ENCODE results near the gene PSG1. TPM values are rescaled to one million over a fixed set of nuclear protein-coding genes. Genes with fewer than 3 reads are reported as not detected.

Gene PSG1
- total RNA-seq, 1 experiment from 2014 or later, result not detected

GRCh38 chr19:42928896-42929295 lies 49.4 kb upstream of the PSG1 start (continued):
- TF ChIP-seq CTCF (IDR thresholded peaks at IDR 0.05 in 2 of 3, conservative IDR thresholded peaks at IDR 0.05 in 1 of 3; ENCODE audit: borderline replicate concordance in 1 of 3, insufficient read depth in 1 of 3, low read depth in 2 of 3, low read length in 2 of 3), result no peak
- no peak for TF ChIP-seq JUND (IDR thresholded peaks at IDR 0.05)
- no peak for TF ChIP-seq RAD21 (IDR thresholded peaks at IDR 0.05; ENCODE audit: low read depth)
- TF ChIP-seq ELF1 (IDR thresholded peaks at IDR 0.05; ENCODE audit: borderline replicate concordance, low read depth), result no peak
- no peak for TF ChIP-seq EGR1 (IDR thresholded peaks at IDR 0.05; ENCODE audit: low read depth)
- no peak for TF ChIP-seq MAX (IDR thresholded peaks at IDR 0.05)
- no peak for TF ChIP-seq POLR2A (IDR thresholded peaks at IDR 0.05; ENCODE audit: borderline replicate concordance, extremely low read depth, insufficient read depth, insufficient read length)
- TF ChIP-seq ATF3 (IDR thresholded peaks at IDR 0.05), result no peak
- no peak for TF ChIP-seq EZH2 (IDR thresholded peaks at IDR 0.05)
- TF ChIP-seq SRF (IDR thresholded peaks at IDR 0.05; ENCODE audit: low read depth), result no peak
- no peak for TF ChIP-seq SP1 (IDR thresholded peaks at IDR 0.05; ENCODE audit: low read depth)
- TF ChIP-seq FOSL1 (IDR thresholded peaks at IDR 0.05; ENCODE audit: low read depth), result no peak
- no peak for TF ChIP-seq SIN3A (IDR thresholded peaks at IDR 0.05; ENCODE audit: low read depth)

GRCh38 chr19:42926781-42927180 lies 47.3 kb upstream of the PSG1 start:
- H3K9me3 ChIP-seq (ENCODE audit: control insufficient read depth in 1 of 2, insufficient read depth in 1 of 2, low read depth in 1 of 2, low read length in 2 of 2), result no peaks in the 10 kb centered on the region
- H3K9ac ChIP-seq (ENCODE audit: low read length), result no peak overlapping the region
- intact Hi-C loops (cut with micrococcal nuclease), result no loop called here
- no peak overlapping the region for H2AFZ ChIP-seq (ENCODE audit: low read depth, low read length, poor library complexity, severe bottlenecking)
- no peaks in the 10 kb centered on the region for H3K36me3 ChIP-seq (ENCODE audit: control insufficient read depth in 1 of 2, insufficient read depth in 2 of 2, low read length in 2 of 2)
- CTCF ChIA-PET, result no interaction called here
- H3K4me2 ChIP-seq (ENCODE audit: low read length), result no peak overlapping the region
- BruUV-seq (replicated peaks), result no TSS peak
- no peaks in the 10 kb centered on the region for H4K20me1 ChIP-seq (ENCODE audit: insufficient read depth)
- H3K79me2 ChIP-seq (ENCODE audit: insufficient read depth, low read length), result no peaks in the 10 kb centered on the region
- DNase-seq (ENCODE audit: low read depth, low spot score) (no peak), ATAC-seq (no peak)
- H3K9me2 ChIP-seq (ENCODE audit: insufficient read depth), result no peaks in the 10 kb centered on the region
- no peaks in the 10 kb centered on the region for H3K27me3 ChIP-seq (ENCODE audit: insufficient read depth, low read length)
- no peak overlapping the region for H3K27ac ChIP-seq (ENCODE audit: low read depth, low read length)
- no peaks in the 10 kb centered on the region for H3K4me1 ChIP-seq (ENCODE audit: control insufficient read depth in 1 of 2, insufficient read depth in 2 of 2, low read length in 2 of 2)
- POLR2A ChIA-PET, result no interaction called here
- no peak overlapping the region for H3K4me3 ChIP-seq (replicated peaks in 1 of 2; ENCODE audit: low read depth in 1 of 2, low read length in 2 of 2)
- RAD21 ChIA-PET (ENCODE audit: low non-redundant PET in 1 of 2, low total read pairs in 2 of 2, uncharacterized antibody in 2 of 2, unreplicated experiment in 2 of 2), result no interaction called here
- no peak for TF ChIP-seq TCF7L2 (IDR thresholded peaks at IDR 0.05; ENCODE audit: borderline replicate concordance, extremely low read depth, insufficient read depth, insufficient read length)
- TF ChIP-seq POLR2AphosphoS5 (IDR thresholded peaks at IDR 0.05; ENCODE audit: low read depth, low read length), result no peak
- TF ChIP-seq ZFX (IDR thresholded peaks at IDR 0.05), result no peak
- TF ChIP-seq JUND (IDR thresholded peaks at IDR 0.05), result no peak
- TF ChIP-seq EZH2phosphoT487 (IDR thresholded peaks at IDR 0.05; ENCODE audit: borderline replicate concordance), result no peak
- TF ChIP-seq CTCF (IDR thresholded peaks at IDR 0.05 in 2 of 3, conservative IDR thresholded peaks at IDR 0.05 in 1 of 3; ENCODE audit: borderline replicate concordance in 1 of 3, insufficient read depth in 1 of 3, low read depth in 2 of 3, low read length in 2 of 3), result no peak
- TF ChIP-seq ELF1 (IDR thresholded peaks at IDR 0.05; ENCODE audit: borderline replicate concordance, low read depth), result no peak
- TF ChIP-seq EZH2 (IDR thresholded peaks at IDR 0.05), result no peak
- no peak for TF ChIP-seq SIN3A (IDR thresholded peaks at IDR 0.05; ENCODE audit: low read depth)
- no peak for TF ChIP-seq MAX (IDR thresholded peaks at IDR 0.05)
- TF ChIP-seq FOSL1 (IDR thresholded peaks at IDR 0.05; ENCODE audit: low read depth), result no peak
- TF ChIP-seq ZBTB33 (IDR thresholded peaks at IDR 0.05; ENCODE audit: extremely low read depth, insufficient replicate concordance, low read length), result no peak
- TF ChIP-seq EGR1 (IDR thresholded peaks at IDR 0.05; ENCODE audit: low read depth), result no peak
- TF ChIP-seq ZNF274 (IDR thresholded peaks at IDR 0.05; ENCODE audit: low read depth, low read length), result no peak

Measured in HCT116 (cell line).